GM10266 (cell line): ENCODE results near the gene CDC40.

Source experiments
- DNase-seq: peaks from one replicate; pipeline ENCODE4 v3.0.0; 2012; ENCODE audit errors: extremely low spot score
- TF ChIP-seq, protein P1 (sequence below): IDR thresholded peaks from 2 replicates; pipeline ENCODE4 v1.5.1; 2012; ENCODE audit warnings: mild to moderate bottlenecking, low read depth; ENCODE audit not compliant: control insufficient read depth, insufficient read depth; ENCODE audit errors: missing control alignments

The CDC40 gene

GRCh38 chr6:110180228-110181008 lies at the start of gene CDC40:
CDC40 (plus strand) TSS chr6:110180427; CDS start chr6:110180445, 18 bp downstream.
- DNase-seq, result peak; percentile 66
- TF ChIP-seq, protein P1, sequence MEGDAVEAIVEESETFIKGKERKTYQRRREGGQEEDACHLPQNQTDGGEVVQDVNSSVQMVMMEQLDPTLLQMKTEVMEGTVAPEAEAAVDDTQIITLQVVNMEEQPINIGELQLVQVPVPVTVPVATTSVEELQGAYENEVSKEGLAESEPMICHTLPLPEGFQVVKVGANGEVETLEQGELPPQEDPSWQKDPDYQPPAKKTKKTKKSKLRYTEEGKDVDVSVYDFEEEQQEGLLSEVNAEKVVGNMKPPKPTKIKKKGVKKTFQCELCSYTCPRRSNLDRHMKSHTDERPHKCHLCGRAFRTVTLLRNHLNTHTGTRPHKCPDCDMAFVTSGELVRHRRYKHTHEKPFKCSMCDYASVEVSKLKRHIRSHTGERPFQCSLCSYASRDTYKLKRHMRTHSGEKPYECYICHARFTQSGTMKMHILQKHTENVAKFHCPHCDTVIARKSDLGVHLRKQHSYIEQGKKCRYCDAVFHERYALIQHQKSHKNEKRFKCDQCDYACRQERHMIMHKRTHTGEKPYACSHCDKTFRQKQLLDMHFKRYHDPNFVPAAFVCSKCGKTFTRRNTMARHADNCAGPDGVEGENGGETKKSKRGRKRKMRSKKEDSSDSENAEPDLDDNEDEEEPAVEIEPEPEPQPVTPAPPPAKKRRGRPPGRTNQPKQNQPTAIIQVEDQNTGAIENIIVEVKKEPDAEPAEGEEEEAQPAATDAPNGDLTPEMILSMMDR, result no peak

DNA sequence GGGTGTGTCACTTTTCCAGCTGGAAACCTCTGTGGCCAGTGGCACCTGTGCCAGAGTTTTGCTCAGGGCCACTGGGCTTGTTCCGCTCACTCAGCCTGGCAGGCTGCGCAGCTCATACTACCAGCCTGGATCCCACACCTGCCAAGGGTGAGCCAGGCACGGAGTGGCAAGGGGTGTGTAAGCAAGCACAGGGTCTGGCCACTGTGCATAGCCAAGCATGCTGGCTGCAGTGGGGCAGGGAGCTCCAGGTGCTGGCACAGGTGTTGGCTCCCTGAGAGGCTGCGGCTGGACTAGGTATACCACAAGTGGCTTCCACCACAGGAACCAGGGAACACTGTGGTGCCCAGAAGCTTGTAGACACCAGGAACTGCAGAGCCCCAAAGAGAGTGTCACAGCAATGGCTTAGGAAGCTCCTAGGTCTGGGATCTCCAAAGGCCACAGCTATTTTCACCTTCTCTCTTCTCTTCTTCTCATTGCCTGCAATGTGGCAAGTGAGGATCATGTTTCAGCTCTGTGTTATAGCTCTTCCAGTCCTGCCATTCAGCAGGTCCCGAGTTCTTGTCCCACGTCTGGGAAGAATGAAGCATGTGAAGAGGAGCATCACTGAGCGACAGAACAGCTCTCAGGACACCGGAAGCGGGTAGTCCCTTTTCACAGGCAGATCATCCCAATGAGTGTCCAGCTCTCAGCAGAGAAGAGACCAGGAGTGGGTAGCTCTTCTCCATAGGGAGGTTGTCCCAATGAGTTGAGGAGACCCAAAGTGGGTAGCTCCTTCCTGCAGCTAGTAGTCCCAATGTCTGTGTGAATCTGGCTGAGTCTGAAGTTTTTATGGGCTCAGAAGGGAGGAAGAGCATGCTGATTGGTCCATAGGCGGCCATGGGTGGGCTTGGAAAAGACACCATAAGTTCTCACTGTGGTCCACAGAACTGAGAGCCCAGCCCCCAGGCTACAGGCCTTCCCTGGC lies 42.0 kb upstream of the CDC40 start:
- TF ChIP-seq, protein P1, result no peak

GRCh38 chr6:110139052-110139451 lies 41.2 kb upstream of the CDC40 start:
- no peak for DNase-seq
- TF ChIP-seq, protein P1, result no peak

More for the DNA sequence above, 42.0 kb upstream of the CDC40 start:
- no peak for DNase-seq

DNA sequence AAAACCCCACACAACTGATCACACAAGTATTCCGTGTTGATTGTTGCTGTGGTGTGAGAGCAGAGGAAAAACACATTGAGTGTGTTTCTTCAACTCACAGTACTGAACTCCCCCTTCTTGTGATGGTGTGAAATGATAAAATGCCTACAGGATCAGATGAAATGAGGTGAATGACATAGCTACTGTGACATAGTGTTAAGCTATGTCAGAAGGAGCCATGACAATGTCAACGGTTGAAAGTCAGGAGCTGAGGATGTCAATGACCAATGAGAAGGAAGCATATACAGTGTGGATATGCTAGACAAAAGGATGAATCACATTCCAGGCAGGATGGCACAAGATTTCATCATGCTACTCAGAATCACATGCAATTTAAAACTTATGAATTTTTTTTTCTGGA lies 39.6 kb upstream of the CDC40 start:
- no peak for DNase-seq

DNA sequence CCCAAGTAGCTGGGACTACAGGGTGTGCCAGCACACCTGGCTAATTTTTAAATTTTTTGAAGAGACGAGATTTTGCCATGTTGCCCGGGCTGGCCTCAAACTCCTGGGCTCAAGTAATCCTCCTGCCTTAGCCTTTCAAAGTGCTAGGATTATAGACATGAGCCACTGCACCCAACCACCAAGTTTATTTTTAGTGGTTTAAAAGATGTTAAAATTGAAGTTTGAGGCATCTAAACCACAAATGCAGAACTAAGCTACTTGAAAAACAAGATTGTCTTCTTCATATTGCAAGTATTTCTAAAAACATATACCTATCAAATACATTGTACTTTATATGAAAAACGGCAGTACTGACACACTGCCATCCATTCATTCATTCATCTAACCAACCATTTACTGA lies 32.4 kb upstream of the CDC40 start:
- TF ChIP-seq, protein P1, result no peak
- no peak for DNase-seq

More for the DNA sequence above, 39.6 kb upstream of the CDC40 start:
- TF ChIP-seq, protein P1, result no peak

- DNase-seq, result no peak
- TF ChIP-seq, protein P1, result no peak
Measured at GRCh38 chr6:110158479-110158878, 21.7 kb upstream of the CDC40 start.
